ENCODE results near the gene ST6GALNAC3.
A peak's percentile ranks its signal among the peaks of the same experiment; 100 is the strongest.
"Not testable (repeated sequence)": the region's sequence is repeated elsewhere in the genome, so short reads cannot be mapped to it uniquely, and the experiment has no call there.

The ST6GALNAC3 gene

DNA sequence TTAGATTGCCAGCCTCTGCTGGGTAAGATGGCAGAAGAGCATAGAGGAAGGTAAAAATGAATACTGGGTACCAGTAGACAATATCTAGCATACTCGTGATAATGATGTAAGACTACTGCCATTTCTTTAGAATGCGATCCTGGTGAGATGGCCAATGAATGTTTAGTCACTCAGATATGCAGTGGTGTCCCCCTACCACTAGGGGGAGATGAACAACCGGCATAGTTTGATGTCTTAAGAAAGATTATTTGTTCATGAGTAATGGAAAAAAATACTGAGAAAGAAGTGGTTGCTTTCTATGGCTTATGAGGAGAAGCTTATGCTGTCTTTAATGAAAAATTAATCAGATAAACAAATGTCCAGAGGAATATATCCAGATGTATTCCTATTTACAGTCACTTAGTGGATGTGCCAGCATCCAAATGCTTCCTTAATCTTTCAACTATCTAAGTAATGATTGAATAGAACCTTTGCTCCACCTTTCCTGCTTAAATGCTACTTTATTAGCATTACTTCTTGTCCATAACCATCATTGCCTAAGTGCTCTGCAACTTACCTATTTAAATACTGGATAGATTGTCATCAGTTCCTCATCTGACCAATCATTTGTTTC is 256.6 kb downstream of the ST6GALNAC3 start:
- DNase-seq (ENCODE audit: low read depth), result peak; percentile 75
- H3K4me3 ChIP-seq (ENCODE audit: low read length), result no peak overlapping the region
- TF ChIP-seq CTCF (IDR thresholded peaks at IDR 0.05; ENCODE audit: insufficient read depth, low read depth, low read length, missing control alignments), result peak; percentile 96

DNA sequence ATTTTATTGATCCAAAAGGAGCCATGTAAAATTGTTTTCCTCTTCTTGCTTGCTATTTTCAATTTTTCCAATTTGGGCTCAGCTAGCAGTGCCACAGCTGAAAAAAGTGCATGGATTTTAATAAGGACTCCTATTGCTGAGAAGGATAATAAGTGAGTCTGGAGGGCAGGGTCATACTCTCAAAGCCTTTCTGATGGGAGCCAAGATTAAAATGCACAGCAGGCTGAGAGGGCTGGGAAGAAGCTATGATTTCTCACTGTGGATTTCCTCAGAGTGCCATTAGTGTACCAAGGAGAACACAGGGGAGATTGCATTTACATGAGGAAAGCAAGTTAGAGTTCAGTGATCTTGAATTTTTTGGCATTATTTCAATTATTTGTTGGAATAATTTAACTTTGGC is 261.3 kb downstream of the ST6GALNAC3 start:
- TF ChIP-seq CTCF (IDR thresholded peaks at IDR 0.05; ENCODE audit: insufficient read depth, low read depth, low read length, missing control alignments), result no peak
- DNase-seq (ENCODE audit: low read depth), result no peak
- H3K4me3 ChIP-seq (ENCODE audit: low read length), result no peak overlapping the region

DNA sequence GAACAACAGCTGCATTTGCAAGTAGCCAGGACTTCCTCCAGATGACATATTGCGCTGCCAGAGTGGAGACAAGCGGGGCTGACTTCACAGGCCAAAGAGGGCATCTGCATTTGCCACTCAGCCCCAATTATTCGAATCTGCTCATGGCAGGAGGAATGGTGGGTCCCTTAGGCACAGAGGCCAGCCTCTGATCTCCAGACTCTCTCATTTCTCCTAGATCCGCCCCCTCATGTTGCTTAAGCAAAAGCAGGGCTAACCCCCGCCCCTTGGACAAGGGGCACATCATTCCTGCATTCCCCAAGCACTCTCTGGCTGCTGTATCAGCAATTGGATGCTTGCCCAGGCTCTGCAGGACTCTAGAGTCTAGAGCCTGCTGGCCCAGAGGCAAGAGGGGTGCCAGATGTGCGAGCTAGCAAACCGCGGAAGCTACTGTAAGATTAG is 262.4 kb downstream of the ST6GALNAC3 start:
- DNase-seq (ENCODE audit: low read depth), result no peak
- TF ChIP-seq CTCF (IDR thresholded peaks at IDR 0.05; ENCODE audit: insufficient read depth, low read depth, low read length, missing control alignments), result no peak
- H3K4me3 ChIP-seq (ENCODE audit: low read length), result no peak overlapping the region

GRCh38 chr1:76337542-76338219 is 263.1 kb downstream of the ST6GALNAC3 start:
- DNase-seq (ENCODE audit: low read depth), result no peak
- no peak overlapping the region for H3K4me3 ChIP-seq (ENCODE audit: low read length)
- TF ChIP-seq CTCF (IDR thresholded peaks at IDR 0.05; ENCODE audit: insufficient read depth, low read depth, low read length, missing control alignments), result no peak

- DNase-seq (ENCODE audit: low read depth), result no peak
- no peak for TF ChIP-seq CTCF (IDR thresholded peaks at IDR 0.05; ENCODE audit: insufficient read depth, low read depth, low read length, missing control alignments)
Measured at GRCh38 chr1:76340056-76340455, 265.5 kb downstream of the ST6GALNAC3 start.

GRCh38 chr1:76341816-76342215 is 267.3 kb downstream of the ST6GALNAC3 start:
- H3K4me3 ChIP-seq (ENCODE audit: low read length); DNase-seq (ENCODE audit: low read depth): not testable (repeated sequence)

More at GRCh38 chr1:76340056-76340455, 265.5 kb downstream of the ST6GALNAC3 start:
- H3K4me3 ChIP-seq (ENCODE audit: low read length), result no peak overlapping the region

DNA sequence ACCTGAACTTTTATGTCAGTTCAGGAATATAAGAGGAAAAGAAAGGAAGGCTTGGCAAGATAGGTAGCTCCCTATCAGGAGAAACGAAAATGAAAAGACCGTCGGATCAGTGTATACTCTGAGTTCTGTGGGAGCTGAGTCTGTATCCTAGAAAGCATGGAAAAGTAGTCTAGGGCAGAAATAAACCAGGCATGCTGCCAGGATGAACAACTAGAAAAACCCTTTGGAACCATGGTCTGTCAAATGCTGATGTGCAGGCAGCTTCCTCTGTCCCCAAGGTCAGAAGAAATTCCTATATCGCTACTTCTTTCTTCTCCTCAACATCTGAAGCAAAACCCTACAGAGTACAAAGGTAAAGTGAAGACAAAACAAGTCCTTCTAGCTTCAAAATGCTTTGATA is 268.8 kb downstream of the ST6GALNAC3 start:
- no peak for DNase-seq (ENCODE audit: low read depth)
- TF ChIP-seq CTCF (IDR thresholded peaks at IDR 0.05; ENCODE audit: insufficient read depth, low read depth, low read length, missing control alignments), result no peak

More for the DNA sequence above, 268.8 kb downstream of the ST6GALNAC3 start:
- no peak overlapping the region for H3K4me3 ChIP-seq (ENCODE audit: low read length)

Data from epithelial cell of esophagus (primary cell).